ENCODE results near the gene RPS6KA1.

Gene RPS6KA1

GRCh38 chr1:26540351-26540750 is 10.8 kb downstream of the RPS6KA1 start:
- TF ChIP-seq ZNF274 (IDR thresholded peaks at IDR 0.05; ENCODE audit: low read depth, low read length), result no peak
- no peak overlapping the region for H3K4me3 ChIP-seq (ENCODE audit: low read length)

- TF ChIP-seq ZNF274 (IDR thresholded peaks at IDR 0.05; ENCODE audit: low read depth, low read length), result no peak
- no peak overlapping the region; the same call in 1 of the 2 replicates for H3K4me3 ChIP-seq (ENCODE audit: low read length)
Observed at GRCh38 chr1:26541431-26541815, 11.9 kb downstream of the RPS6KA1 start.

GRCh38 chr1:26541816-26542711 is 12.5 kb downstream of the RPS6KA1 start:
- no peak for TF ChIP-seq ZNF274 (IDR thresholded peaks at IDR 0.05; ENCODE audit: low read depth, low read length)
- H3K4me3 ChIP-seq (ENCODE audit: low read length), result peak overlapping the region; percentile 35; the same call in 1 of the 2 replicates

- peak overlapping the region; percentile 35; the same call in 1 of the 2 replicates for H3K4me3 ChIP-seq (ENCODE audit: low read length)
- no peak for TF ChIP-seq ZNF274 (IDR thresholded peaks at IDR 0.05; ENCODE audit: low read depth, low read length)
Observed at GRCh38 chr1:26542771-26543451, 13.3 kb downstream of the RPS6KA1 start.

- H3K4me3 ChIP-seq (ENCODE audit: low read length), result peak overlapping the region; percentile 35; the same call in 1 of the 2 replicates
- TF ChIP-seq ZNF274 (IDR thresholded peaks at IDR 0.05; ENCODE audit: low read depth, low read length), result no peak
Observed at GRCh38 chr1:26543462-26543861, 13.9 kb downstream of the RPS6KA1 start.

GRCh38 chr1:26544126-26544525 is 14.6 kb downstream of the RPS6KA1 start:
- H3K4me3 ChIP-seq (ENCODE audit: low read length), result peak overlapping the region; percentile 35; the same call in 1 of the 2 replicates

GRCh38 chr1:26545969-26546323 is 16.4 kb downstream of the RPS6KA1 start:
- no peak for TF ChIP-seq ZNF274 (IDR thresholded peaks at IDR 0.05; ENCODE audit: low read depth, low read length)
- peak overlapping the region; percentile 74 for H3K4me3 ChIP-seq (ENCODE audit: low read length)

More at GRCh38 chr1:26544126-26544525, 14.6 kb downstream of the RPS6KA1 start:
- TF ChIP-seq ZNF274 (IDR thresholded peaks at IDR 0.05; ENCODE audit: low read depth, low read length), result no peak

GRCh38 chr1:26546375-26546774 is 16.8 kb downstream of the RPS6KA1 start:
- no peak for TF ChIP-seq ZNF274 (IDR thresholded peaks at IDR 0.05; ENCODE audit: low read depth, low read length)
- peak overlapping the region; percentile 74 for H3K4me3 ChIP-seq (ENCODE audit: low read length)

- TF ChIP-seq ZNF274 (IDR thresholded peaks at IDR 0.05; ENCODE audit: low read depth, low read length), result no peak
- H3K4me3 ChIP-seq (ENCODE audit: low read length), result peak overlapping the region; percentile 74; the same call in 1 of the 2 replicates
Observed at GRCh38 chr1:26546819-26547218, 17.3 kb downstream of the RPS6KA1 start.

- TF ChIP-seq ZNF274 (IDR thresholded peaks at IDR 0.05; ENCODE audit: low read depth, low read length), result no peak
- H3K4me3 ChIP-seq (ENCODE audit: low read length), result no peak overlapping the region
Observed at GRCh38 chr1:26548841-26549240, 19.3 kb downstream of the RPS6KA1 start.

- no peak overlapping the region for H3K4me3 ChIP-seq (ENCODE audit: low read length)
- no peak for TF ChIP-seq ZNF274 (IDR thresholded peaks at IDR 0.05; ENCODE audit: low read depth, low read length)
Observed at GRCh38 chr1:26550946-26551345, 21.4 kb downstream of the RPS6KA1 start.

GRCh38 chr1:26552720-26553119 is 23.2 kb downstream of the RPS6KA1 start:
- TF ChIP-seq ZNF274 (IDR thresholded peaks at IDR 0.05; ENCODE audit: low read depth, low read length), result no peak
- H3K4me3 ChIP-seq (ENCODE audit: low read length), result no peak overlapping the region

- TF ChIP-seq ZNF274 (IDR thresholded peaks at IDR 0.05; ENCODE audit: low read depth, low read length), result no peak
- no peak overlapping the region for H3K4me3 ChIP-seq (ENCODE audit: low read length)
Observed at GRCh38 chr1:26553942-26554682, 24.6 kb downstream of the RPS6KA1 start.

GRCh38 chr1:26554781-26555180 is 25.2 kb downstream of the RPS6KA1 start:
- TF ChIP-seq ZNF274 (IDR thresholded peaks at IDR 0.05; ENCODE audit: low read depth, low read length), result no peak
- no peak overlapping the region for H3K4me3 ChIP-seq (ENCODE audit: low read length)

Measured in GM08714 (cell line).